ENCODE measurements around the gene CSTF2T. TPM values are rescaled to one million over a fixed set of nuclear protein-coding genes. Genes with fewer than 3 reads are reported as not detected.

Gene CSTF2T
- total RNA-seq, 4 donors from 2014 or later, result 18.4 to 41.7 (median 23.3) TPM

GRCh38 chr10:51672039-51672535 lies 27.3 kb downstream of the CSTF2T start:
- no peak for TF ChIP-seq POLR2A (IDR thresholded peaks at IDR 0.05)
- no peak for TF ChIP-seq CTCF (IDR thresholded peaks at IDR 0.05)
- H3K27me3 ChIP-seq, result no peaks in the 10 kb centered on the region
- intact Hi-C loops (cut with DNase I; ENCODE audit: low total_unique reads), result no loop called here
- no peak for DNase-seq
- H3K36me3 ChIP-seq, result no peaks in the 10 kb centered on the region
- H3K4me1 ChIP-seq, result no peaks in the 10 kb centered on the region
- H3K9me3 ChIP-seq, result no peaks in the 10 kb centered on the region
- H3K4me3 ChIP-seq, result no peak overlapping the region
- H3K27ac ChIP-seq, result no peak overlapping the region

GRCh38 chr10:51669041-51669440 lies 30.4 kb downstream of the CSTF2T start:
- Histone ChIP-seq H3K4me3 (no peak overlapping the region), H3K9me3 (no peaks in the 10 kb centered on the region), H3K27ac (no peak overlapping the region), H3K27me3 (no peaks in the 10 kb centered on the region), H3K4me1 (no peaks in the 10 kb centered on the region), H3K36me3 (no peaks in the 10 kb centered on the region)
- intact Hi-C loops (cut with DNase I; ENCODE audit: low total_unique reads), result no loop called here
- no peak for DNase-seq
- TF ChIP-seq CTCF (IDR thresholded peaks at IDR 0.05) (no peak), POLR2A (IDR thresholded peaks at IDR 0.05) (no peak)

GRCh38 chr10:51668336-51668689 lies 31.1 kb downstream of the CSTF2T start:
- Histone ChIP-seq H3K4me3 (no peak overlapping the region), H3K36me3 (no peaks in the 10 kb centered on the region), H3K27ac (no peak overlapping the region), H3K27me3 (no peaks in the 10 kb centered on the region), H3K9me3 (no peaks in the 10 kb centered on the region), H3K4me1 (no peaks in the 10 kb centered on the region)
- no peak for DNase-seq
- TF ChIP-seq CTCF (IDR thresholded peaks at IDR 0.05) (no peak), POLR2A (IDR thresholded peaks at IDR 0.05) (no peak)
- intact Hi-C loops (cut with DNase I; ENCODE audit: low total_unique reads), result no loop called here

- TF ChIP-seq CTCF (IDR thresholded peaks at IDR 0.05) (no peak), POLR2A (IDR thresholded peaks at IDR 0.05) (no peak)
- H3K27ac ChIP-seq, result no peak overlapping the region
- intact Hi-C loops (cut with DNase I; ENCODE audit: low total_unique reads), result no loop called here
- DNase-seq, result no peak
- no peaks in the 10 kb centered on the region for H3K9me3 ChIP-seq
- no peak overlapping the region for H3K4me3 ChIP-seq
- H3K4me1 ChIP-seq, result no peaks in the 10 kb centered on the region
- H3K36me3 ChIP-seq, result no peaks in the 10 kb centered on the region
- no peaks in the 10 kb centered on the region for H3K27me3 ChIP-seq
These were observed 31.6 kb downstream of the CSTF2T start for GRCh38 chr10:51667678-51668335.

GRCh38 chr10:51666456-51666855 lies 32.9 kb downstream of the CSTF2T start:
- H3K9me3 ChIP-seq, result no peaks in the 10 kb centered on the region
- no peak overlapping the region for H3K4me3 ChIP-seq
- no peak overlapping the region for H3K27ac ChIP-seq
- H3K4me1 ChIP-seq, result no peaks in the 10 kb centered on the region
- no peaks in the 10 kb centered on the region for H3K36me3 ChIP-seq
- intact Hi-C loops (cut with DNase I; ENCODE audit: low total_unique reads), result no loop called here
- TF ChIP-seq CTCF (IDR thresholded peaks at IDR 0.05), result no peak
- no peak for TF ChIP-seq POLR2A (IDR thresholded peaks at IDR 0.05)
- H3K27me3 ChIP-seq, result no peaks in the 10 kb centered on the region
- no peak for DNase-seq
